KMS-11 (cell line): ENCODE data around the gene RNU4-1.
A peak's percentile ranks its signal among the peaks of the same experiment; 100 is the strongest.

Experiments
- H2AFZ ChIP-seq: fragments of 200-600 bp; sonication (generic); 2 replicates; pipeline ENCODE4 v1.6.1; 2016; ENCODE audit warnings: antibody characterized with exemption, mixed run types, low read depth
- H3K27ac ChIP-seq: fragments of 200-600 bp; sonication (generic); 2 replicates; pipeline ENCODE4 v1.6.1; 2016; ENCODE audit warnings: mild to moderate bottlenecking, mixed run types
- H3K27me3 ChIP-seq: fragments of 200-600 bp; sonication (generic); 2 replicates; pipeline ENCODE4 v1.6.1; 2017; ENCODE audit warnings: mild to moderate bottlenecking, low read depth, mixed run types, moderate library complexity; ENCODE audit not compliant: insufficient read depth
- H3K36me3 ChIP-seq: fragments of 200-600 bp; sonication (generic); 2 replicates; pipeline ENCODE4 v1.6.1; 2017; ENCODE audit warnings: mild to moderate bottlenecking, mixed run types; ENCODE audit not compliant: insufficient read depth
- H3K4me1 ChIP-seq: fragments of 200-600 bp; sonication (generic); 2 replicates; pipeline ENCODE4 v1.6.1; 2016; ENCODE audit warnings: mild to moderate bottlenecking, low read depth, mixed run types; ENCODE audit not compliant: poor library complexity, severe bottlenecking
- H3K4me2 ChIP-seq: fragments of 200-600 bp; sonication (generic); 2 replicates; pipeline ENCODE4 v1.7.0; 2016; ENCODE audit warnings: mild to moderate bottlenecking, mixed run types
- H3K4me3 ChIP-seq: fragments of 200-600 bp; sonication (generic); IDR thresholded peaks from 2 replicates; pipeline ENCODE4 v1.6.1; 2017; ENCODE audit warnings: low read depth, low read length, mixed read lengths; ENCODE audit not compliant: insufficient read depth
- H3K79me2 ChIP-seq: fragments of 200-600 bp; sonication (generic); 2 replicates; pipeline ENCODE4 v1.6.1; 2016; ENCODE audit warnings: low read depth, mixed run types; ENCODE audit not compliant: insufficient read depth
- H3K9ac ChIP-seq: fragments of 200-600 bp; sonication (generic); 2 replicates; pipeline ENCODE4 v1.6.1; 2016; ENCODE audit warnings: mild to moderate bottlenecking, mixed run types
- H4K20me1 ChIP-seq: fragments of 200-600 bp; sonication (generic); 2 replicates; pipeline ENCODE4 v1.6.1; 2016; ENCODE audit warnings: mild to moderate bottlenecking, mixed run types; ENCODE audit not compliant: insufficient read depth
- CTCF ChIP-seq: fragments of 200-600 bp; sonication (generic); conservative IDR thresholded peaks from 2 replicates; pipeline ENCODE4 v1.6.1; 2017; ENCODE audit warnings: low read depth, mild to moderate bottlenecking, antibody characterized with exemption, low read length, moderate library complexity, mixed read lengths

The RNU4-1 gene

GRCh38 chr12:120264904-120265472 lies 28.0 kb downstream of the RNU4-1 start:
- no peak overlapping the region for H3K27ac ChIP-seq
- TF ChIP-seq CTCF = no peak
- no peaks in the 10 kb centered on the region for H3K4me1 ChIP-seq
- peak overlapping the region; percentile 38; the same call in 1 of the 2 replicates for H2AFZ ChIP-seq
- H3K9ac ChIP-seq = peak overlapping the region; percentile 44; the same call in 1 of the 2 replicates
- no peaks in the 10 kb centered on the region for H4K20me1 ChIP-seq
- no peaks in the 10 kb centered on the region for H3K79me2 ChIP-seq
- H3K27me3 ChIP-seq = no peaks in the 10 kb centered on the region
- peak overlapping the region; percentile 36 for H3K4me2 ChIP-seq
- no peak overlapping the region for H3K4me3 ChIP-seq
- H3K36me3 ChIP-seq = no peaks in the 10 kb centered on the region

DNA sequence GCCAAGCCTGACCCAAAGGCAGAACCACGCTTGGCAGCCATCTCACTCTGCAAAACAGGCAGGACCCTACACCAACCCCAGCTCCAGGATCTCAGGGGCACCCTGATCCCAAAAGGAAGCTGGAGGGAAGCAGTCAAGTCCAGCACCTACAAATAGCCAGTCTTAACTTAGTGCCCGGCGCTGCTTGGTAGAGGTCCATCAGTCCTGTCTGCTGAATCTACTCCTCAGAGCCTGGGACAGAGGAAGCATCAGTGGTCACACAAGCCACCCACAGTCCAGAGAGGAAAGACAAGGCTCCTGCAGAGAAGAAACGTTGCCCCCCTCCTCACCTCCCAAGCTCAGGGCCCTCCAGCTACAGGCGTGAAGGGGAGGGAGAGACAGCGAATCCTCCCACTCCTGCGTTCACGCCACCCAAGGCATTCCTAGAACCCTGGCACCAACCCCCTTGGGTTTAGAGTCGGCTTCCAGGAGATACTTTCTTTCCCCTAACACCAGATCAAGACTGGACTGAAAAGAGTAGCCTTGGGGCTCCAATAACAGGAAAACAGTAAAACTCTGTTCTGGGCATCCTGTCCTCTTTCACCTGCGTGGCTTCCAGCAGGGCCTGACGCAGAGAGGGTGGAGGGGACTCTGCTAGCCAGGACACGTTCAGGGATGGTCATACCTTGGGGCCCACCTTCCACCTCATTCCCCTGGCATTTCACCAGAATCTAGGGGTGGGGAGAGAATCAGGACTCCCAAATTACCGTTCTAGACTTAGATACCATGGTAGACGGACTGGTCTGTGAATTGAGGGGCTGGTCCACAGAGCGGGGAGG lies 28.7 kb downstream of the RNU4-1 start:
- Histone ChIP-seq H3K27ac (no peak overlapping the region), H2AFZ (no peak overlapping the region), H3K4me1 (no peaks in the 10 kb centered on the region), H3K79me2 (no peaks in the 10 kb centered on the region), H3K27me3 (no peaks in the 10 kb centered on the region), H4K20me1 (no peaks in the 10 kb centered on the region), H3K9ac (no peak overlapping the region), H3K4me2 (peak overlapping the region; percentile 36; the same call in 1 of the 2 replicates), H3K4me3 (no peak overlapping the region), H3K36me3 (no peaks in the 10 kb centered on the region)
- TF ChIP-seq CTCF = no peak

DNA sequence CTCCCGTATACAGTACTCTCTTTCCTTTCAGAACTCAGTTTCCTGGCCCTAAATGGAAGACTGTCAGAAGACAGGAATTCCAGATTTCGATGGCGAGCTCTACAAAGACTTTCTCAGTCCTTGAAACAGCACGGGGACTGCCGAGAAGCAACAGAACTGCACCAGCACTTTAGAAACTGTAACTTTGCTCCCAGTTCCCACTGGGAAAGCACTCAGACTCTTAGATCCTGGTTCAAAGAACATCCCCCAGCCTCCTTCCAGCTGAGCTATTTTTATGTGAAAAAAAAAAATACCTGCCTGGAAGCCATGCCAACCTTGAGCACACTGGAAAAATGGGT lies 29.3 kb downstream of the RNU4-1 start:
- no peaks in the 10 kb centered on the region for H3K79me2 ChIP-seq

More for the DNA sequence above, 29.3 kb downstream of the RNU4-1 start:
- Histone ChIP-seq H3K9ac (no peak overlapping the region), H3K27me3 (no peaks in the 10 kb centered on the region), H3K4me1 (no peaks in the 10 kb centered on the region), H3K4me2 (no peak overlapping the region), H3K36me3 (no peaks in the 10 kb centered on the region), H3K27ac (no peak overlapping the region), H4K20me1 (no peaks in the 10 kb centered on the region), H2AFZ (no peak overlapping the region), H3K4me3 (no peak overlapping the region)
- TF ChIP-seq CTCF = no peak
